HG03175 (cell line): ENCODE measurements around the gene KIAA0232.

Source experiments
- ATAC-seq: cut with Tn5 transposase; IDR thresholded peaks from one replicate; pipeline ENCODE4 v1.9.1; 2021; ENCODE audit warnings: mild to moderate bottlenecking, moderate library complexity; ENCODE audit not compliant: unreplicated experiment

KIAA0232 gene, protein sequence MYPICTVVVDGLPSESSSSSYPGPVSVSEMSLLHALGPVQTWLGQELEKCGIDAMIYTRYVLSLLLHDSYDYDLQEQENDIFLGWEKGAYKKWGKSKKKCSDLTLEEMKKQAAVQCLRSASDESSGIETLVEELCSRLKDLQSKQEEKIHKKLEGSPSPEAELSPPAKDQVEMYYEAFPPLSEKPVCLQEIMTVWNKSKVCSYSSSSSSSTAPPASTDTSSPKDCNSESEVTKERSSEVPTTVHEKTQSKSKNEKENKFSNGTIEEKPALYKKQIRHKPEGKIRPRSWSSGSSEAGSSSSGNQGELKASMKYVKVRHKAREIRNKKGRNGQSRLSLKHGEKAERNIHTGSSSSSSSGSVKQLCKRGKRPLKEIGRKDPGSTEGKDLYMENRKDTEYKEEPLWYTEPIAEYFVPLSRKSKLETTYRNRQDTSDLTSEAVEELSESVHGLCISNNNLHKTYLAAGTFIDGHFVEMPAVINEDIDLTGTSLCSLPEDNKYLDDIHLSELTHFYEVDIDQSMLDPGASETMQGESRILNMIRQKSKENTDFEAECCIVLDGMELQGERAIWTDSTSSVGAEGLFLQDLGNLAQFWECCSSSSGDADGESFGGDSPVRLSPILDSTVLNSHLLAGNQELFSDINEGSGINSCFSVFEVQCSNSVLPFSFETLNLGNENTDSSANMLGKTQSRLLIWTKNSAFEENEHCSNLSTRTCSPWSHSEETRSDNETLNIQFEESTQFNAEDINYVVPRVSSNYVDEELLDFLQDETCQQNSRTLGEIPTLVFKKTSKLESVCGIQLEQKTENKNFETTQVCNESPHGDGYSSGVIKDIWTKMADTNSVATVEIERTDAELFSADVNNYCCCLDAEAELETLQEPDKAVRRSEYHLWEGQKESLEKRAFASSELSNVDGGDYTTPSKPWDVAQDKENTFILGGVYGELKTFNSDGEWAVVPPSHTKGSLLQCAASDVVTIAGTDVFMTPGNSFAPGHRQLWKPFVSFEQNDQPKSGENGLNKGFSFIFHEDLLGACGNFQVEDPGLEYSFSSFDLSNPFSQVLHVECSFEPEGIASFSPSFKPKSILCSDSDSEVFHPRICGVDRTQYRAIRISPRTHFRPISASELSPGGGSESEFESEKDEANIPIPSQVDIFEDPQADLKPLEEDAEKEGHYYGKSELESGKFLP (N-terminal part only)

DNA sequence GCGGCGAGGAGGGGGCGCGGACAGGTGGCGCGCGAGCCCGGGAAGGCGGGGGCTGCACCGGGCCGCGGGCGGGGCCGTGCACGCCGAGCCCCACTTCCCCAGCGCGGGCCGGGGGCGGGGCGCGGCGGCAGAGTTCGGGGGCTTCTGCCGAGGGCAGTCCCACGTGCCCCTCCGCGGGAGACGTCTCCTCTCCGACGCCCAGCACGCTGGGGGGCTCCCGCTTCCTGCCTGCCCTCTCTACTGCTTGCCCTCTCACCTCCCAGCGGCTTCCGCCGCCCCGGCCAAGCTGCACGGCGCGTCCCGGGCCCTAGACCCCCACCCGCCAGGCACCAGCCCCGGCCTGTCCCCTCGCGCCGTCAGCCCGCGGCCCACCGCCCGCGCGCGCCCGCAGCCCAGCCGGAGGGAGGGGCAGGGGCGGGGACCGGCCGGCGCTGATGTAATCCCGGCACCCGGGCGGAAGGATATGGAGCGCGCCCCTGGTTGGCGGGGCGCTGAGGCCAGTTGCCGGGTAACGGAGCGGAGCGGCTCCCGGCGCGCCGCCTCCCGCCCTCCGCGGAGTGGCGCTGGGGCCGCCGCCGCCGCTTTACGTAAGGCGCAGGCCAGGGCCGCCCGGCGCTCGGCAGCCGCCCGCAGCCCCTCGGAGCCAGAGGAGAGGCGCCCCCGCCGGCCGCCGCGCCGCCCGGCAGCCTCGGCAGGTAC, at the start of gene KIAA0232:
KIAA0232 (plus strand) TSS at position 581 of the 699 bp plus-strand sequence. CDS start 41,727 bp downstream, outside the sequence.
- ATAC-seq: peak; percentile 74

DNA sequence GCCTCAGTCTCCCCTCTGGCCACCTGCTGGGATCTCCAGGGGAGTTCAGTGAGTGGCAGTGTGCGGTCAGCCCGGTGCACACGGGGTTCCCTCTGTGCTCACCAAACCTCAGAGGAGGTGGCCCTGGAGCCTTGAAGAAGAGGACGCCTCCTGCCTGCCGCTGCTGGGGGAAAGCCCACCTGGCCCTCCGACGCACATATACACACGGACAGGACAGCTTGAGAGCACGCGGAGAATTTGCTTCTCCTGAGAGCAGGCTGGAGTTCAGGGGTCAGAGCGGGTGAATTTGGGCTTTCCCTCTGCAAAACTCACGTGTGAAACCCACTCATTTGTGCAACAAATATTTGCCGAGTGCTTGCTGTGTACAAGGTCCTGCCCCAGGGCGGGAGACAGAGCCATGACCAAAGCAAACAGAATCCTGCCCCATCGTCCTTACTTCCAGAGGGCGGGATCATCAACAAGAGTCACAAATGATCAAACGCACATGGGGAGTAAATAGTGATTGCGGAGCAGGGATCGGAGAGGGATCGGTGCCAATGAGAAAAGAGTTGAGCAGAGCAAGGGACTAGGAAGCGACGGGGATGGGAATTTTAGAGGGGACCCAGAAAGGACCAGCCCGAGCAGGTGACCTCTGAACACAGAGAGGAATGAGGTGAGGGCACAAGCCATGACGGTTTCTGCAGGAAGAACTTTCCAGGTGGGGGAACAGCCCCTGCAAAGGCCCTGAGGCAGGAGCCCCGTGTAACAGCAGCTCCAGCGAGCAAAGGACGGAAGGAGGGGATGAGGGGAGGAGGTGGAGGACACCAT, 49.0 kb upstream of the KIAA0232 start:
- ATAC-seq: no peak

DNA sequence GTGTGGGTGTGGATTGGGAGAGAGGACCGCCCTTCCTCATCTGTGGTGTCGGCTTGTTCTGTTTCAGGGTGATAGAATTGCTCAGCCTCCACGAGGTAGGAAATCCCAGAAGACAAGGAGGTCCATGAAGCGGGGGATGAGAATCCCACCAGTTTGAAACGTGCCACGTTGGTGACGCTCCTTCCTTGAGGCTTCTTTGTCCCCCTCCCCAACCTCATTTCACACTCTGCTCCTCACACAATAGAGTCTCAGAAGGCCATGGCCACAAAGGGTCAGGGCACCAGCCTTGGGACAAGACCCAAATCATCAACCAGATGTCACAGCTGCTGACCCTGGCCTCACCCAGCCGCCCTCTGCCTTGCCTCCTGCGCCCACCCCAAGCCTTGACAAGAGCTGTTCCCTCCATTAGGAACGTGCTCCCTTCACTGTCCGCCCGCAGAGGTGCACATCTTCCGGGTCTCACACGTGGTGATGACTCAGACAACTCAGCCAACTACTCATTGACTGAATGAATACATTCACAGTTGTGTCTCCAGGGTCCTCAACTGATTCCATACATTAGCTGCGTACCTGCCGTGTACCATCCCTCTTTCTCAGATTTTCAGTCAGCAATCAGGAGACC, 48.3 kb upstream of the KIAA0232 start:
- no peak for ATAC-seq

DNA sequence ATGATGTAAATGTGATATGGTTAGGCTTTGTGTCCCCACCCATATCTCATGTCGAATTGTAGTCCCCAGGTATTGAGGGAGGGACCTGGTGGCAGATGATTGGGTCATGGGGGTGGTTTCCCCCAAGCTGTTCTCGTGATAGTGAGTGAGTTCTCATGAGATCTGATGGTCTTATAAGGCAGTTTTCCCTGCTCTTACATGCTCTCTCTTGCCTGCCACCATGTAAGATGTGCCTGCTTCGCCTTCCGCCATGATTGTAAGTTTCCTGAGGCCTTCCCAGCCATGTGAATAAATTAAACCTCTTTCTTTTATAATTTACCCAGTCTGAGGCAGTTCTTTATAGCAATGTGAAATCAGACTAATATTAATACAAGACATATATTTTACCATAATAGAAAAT, 42.6 kb upstream of the KIAA0232 start:
- no peak for ATAC-seq

DNA sequence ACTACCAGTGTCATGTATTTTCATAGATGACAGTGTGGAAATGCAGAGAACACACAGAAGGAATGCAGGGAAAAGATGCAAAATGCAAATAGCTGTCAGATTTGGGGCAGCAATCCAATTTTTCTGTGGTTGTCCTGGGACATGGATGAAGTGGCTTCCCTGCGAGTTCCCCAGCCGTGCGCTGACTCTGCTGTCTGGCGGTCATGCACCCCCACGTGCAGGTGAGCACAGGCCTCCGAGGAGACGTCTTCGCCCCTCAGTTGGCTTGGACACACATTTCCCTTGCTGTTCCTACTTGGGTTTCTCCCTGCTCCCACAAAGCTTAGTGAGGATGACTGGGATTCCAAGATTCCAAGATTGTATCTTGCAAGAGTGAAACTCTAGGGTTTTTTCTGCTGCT, 42.2 kb upstream of the KIAA0232 start:
- no peak for ATAC-seq

DNA sequence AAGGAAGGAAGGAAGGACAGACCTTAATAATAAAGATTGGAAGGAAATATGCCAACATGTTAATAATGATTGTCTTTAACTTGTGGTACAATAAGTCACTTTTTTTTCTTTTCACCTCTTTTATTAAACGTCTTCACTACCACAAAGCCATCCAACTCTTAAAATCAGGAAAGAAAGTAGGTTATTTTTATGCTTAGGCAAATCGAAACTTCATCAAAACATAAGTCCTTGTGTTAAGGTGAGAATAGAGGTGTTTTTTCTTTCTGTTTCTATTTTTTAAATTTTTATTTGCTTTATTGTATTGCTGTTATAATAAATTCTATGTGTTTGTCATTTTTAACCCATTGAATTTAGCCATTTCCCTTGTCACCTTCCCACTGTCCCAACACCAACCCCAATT, 40.0 kb upstream of the KIAA0232 start:
- ATAC-seq: no peak

DNA sequence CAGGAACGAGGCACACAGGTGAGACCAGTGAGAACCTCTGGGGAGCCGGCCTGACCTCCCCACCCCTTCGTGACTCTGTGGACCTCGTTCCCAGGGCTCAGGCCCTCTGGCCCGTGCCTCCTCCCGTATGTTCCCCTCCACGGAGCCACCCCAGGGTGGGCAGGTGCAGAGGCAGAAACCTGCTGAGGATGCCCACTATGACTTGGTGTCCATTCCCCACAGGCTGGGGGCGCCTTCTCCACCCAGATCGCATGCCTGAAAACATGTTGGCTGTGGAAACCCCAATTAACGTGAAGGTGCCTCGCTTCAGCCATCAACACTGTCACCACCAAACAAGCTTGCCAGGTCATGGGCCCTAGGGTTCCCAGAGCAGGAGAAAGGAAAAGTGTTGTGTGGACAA, 39.5 kb upstream of the KIAA0232 start:
- no peak for ATAC-seq

DNA sequence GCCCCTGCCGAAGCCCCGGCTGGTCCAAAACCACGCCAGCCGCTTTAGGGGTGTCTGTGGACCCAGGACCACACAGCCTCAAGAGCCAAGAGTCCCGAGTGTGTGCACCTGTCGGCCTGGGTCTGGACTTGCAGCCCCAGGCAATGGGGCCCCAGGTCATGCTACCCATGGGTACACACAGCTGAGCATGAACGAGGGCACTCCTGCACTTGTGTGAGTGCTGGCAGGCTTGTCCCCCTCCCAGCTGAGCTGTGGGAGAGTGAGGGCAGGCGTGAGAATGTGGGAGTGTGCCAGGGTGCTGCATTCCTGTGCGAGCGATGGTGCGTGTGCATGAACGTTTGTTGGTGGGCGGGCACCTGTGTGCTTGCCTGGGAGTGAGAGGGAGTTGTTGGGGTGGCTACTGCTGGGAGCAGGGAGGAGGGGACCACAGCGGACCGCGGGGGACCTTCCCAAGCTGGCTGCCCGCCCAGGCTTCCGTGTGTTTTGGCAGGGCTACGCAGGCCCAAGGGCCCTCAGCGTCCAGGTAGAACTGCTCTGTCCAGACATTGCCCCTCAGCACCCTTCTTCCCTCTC, 35.7 kb upstream of the KIAA0232 start:
- ATAC-seq: no peak

DNA sequence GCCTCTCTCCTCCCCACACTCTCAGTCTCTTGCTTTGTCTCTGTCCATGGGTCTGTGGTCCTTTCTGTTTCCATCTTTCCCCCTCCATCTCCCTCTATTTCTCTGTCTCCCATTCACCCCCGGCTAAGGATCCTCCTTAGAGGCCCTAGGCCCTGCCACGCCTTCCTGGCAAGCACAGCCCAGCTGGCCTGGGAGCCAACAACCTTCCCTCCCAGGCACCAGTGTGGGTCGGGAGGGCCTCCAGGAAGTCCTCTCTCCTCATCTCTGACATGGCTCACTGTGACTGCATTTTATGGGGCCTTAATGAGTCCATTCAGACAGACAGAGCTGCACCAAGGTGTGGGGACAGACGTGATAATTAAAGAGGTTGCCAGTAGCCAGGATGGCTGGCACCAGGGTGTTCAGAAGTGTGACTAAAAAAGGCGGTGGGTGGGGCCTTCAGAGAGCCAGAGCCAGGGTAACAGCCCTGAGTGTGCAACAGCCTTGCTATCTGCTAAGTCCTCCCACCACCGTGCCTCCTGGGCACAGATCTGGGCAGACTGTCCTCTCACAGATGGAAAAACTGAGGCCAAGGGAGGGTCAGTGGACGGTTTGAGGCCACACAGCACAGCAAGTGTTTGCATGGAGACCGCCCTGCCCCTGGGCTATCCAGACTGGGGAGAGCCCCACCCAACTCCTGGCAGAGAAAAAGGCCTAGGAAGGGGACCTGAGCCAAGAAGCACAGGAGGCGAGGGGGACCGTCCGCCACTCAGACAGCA, 35.1 kb upstream of the KIAA0232 start:
- ATAC-seq: no peak

DNA sequence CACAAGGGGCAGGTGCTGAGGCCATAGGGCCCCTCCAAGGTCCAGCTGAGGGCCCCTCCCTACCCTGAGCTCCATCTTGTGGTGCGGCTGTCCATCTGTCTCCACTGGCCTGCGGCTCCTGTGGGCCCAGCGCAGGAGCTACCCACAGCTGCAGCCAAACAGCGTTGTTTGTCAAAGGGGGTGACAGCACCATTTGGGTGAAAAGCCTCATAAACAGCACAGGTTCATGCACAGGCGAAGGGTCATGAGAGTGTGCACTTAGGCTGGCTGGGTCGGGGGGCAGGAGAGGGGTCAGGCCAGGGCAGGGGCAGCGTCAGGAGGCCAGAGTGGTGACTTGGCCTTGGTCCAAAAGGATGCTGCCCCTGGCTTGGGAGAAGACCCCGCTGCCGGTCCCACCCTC, 34.2 kb upstream of the KIAA0232 start:
- ATAC-seq: no peak

DNA sequence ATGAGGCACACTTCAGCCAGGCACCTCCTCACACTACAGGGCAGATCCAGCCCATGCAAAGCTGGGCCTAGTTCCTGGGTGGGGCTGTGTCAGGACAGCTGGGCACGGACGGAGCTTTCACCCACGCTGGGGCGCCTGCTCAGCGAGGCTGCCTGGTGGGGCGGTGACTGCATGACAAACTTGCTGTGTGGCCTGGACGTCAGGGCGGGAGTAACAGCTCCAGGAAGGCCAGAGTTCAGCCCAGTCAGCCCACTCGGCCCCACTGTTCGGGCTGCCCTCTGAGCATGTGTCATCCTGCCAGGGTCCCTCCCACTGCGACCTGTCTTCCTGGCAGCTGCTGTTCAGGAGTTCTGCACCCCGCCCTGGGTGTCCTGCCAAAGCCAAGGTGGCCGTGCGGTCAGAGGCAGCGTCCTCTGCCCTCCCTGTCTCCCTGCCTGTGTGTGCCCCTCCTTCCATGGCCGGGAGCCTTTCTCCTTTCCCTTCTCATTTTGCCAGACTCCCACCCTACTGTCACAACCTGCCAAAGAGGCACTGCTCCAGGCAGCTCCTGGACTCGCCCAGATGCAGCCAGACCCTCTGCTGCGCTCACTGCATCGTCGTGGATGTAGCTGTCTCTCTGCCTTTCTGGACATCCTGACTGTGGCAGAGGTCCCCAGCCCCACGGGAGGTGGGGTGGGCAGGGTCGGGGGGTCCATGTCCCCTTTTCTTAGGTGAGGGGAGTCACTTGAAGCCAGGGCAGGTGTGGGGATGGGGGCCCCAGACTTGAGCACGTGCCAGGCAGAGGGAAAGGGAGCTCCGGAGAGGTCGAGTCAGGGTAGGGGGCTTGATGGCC, 33.0 kb upstream of the KIAA0232 start:
- no peak for ATAC-seq

DNA sequence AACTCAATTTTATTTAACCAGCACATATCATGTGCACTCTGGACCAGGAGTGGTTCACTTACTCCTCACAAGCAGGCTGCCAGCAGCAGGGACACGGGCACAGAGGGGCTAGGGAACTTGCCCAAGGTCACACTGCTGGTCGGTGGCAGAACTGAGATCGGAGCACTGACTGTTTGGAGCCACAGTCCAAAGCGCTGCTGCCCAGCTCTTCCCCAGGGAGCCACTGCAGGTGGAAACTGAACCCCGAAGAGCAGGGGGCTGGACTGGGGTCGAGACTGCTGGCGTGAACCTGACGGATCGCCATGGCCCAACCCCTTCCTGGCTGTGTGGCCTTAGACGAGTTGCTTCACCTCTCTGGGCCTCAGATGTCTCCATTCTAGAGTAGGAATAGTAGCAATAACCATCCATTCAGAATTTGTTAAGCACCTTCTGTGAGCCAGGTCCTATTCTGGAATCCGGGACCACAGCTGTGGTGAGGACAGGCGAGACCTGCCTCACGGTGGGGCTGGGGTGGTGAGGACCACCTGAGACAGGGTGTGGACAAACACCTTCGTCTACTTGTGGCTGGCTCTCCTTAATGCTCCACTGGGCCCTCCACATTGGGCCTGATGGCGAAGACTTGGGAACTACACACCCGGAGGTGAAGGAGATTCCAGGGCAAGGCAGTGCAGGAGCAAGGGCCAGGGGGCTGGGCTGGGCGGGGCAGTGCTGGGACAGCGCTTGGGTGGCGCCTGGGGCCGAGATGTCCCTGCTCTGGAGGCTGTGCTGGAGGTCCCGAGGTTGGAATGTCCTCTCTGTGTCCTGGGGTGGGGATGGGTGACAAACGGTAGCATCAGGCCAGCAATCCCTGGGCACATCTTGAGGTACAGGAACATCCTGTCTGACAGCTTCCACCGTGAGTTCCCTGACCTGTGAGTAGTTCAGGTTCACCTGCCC, 32.0 kb upstream of the KIAA0232 start:
- no peak for ATAC-seq

DNA sequence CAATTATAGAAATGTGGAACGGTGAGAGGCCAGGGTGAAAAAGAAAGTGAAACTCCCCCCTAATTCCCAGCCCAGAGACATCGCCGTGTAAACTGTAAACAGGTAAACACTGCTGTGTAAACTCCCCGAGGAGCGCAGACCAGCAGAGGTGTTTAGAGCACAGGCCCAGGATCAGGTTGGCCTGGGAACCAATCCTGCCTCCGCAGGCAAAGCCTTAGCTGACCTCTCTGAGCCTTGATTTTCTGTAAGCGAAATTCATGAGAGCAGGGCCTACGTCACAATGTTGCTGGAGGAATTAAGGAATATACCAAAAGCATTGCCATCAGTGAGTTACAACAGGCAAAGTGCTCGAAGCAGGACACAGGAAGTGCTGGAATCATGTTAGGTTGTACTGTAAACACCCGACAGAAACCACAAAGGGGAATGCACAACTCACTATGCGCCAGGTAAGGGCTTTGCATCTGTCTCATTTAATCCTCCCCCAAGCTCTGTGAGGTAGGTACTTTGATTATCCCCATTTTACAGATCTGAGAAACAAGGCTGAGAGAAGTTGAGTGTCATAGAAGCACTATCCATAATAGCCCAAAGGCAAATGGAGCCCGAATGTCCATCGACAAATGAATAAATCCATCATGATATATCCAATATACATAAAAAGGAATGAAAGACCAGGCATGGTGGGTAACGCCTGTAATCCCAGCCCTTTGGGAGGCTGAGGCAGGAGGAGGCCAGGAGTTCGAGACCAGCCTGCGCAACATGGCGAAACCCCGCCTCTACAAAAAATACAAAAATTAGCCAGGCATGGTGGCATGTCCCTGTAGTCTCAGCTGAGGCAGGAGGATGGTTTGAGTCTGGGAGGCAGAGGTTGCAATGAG, 30.7 kb upstream of the KIAA0232 start:
- no peak for ATAC-seq

DNA sequence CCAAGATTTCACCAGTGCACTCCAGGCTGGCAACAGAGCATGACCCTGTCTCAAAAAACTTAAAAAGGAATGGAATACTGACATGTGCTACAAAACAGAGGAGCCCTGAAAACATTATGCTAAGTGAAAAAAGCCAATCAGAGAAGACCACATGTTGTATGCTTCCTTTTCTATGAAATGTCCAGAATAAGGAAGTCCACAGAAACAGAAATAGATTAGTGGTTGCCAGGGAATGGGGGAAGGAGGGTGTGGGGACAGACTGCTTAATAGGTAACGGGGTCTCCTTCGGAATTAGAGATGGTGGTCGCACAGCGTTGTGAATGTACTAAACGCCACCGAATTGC, 30.1 kb upstream of the KIAA0232 start:
- no peak for ATAC-seq

DNA sequence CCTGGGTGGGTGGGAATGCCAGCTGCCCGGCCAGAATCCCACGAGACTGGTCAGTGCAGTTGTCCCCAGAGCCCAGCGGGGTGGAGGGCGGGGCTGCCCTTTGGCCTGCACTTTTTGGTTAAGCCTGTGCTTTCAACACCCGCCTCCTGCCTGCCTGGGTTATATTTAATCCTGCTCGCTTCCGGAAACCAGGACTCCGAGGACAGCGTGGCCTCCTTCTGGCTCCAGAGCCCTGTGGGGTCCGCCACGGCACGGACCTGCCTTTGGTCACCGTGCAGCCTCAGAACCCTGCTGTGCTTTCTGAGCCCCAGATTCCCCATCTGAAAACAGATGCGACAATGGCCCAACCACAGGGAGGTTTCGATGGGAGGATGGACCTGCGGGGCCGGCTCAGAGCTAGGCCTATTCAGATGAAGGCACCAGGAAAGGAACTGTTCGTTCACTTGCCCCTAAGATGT, 29.4 kb upstream of the KIAA0232 start:
- ATAC-seq: no peak

DNA sequence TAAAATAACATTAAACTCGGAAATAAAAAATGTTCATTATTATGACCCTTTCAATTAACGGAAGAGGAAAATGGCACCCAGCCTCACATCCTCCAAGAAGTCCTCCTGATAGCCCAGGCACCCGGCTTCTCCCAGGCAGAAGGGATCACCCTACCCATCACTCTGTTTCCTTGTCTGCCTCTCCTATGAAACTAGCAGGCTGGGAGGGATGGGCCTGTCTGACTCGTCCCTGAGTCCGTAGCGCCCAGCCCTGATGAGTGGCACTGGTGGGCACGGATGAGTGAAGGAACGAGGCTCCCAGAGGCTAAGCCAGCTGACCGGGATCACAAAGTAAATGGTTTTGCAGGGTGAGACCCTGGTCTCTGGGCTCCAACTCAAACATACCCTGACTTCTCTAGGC, 28.6 kb upstream of the KIAA0232 start:
- no peak for ATAC-seq
